Common myeloid progenitor, CD34-positive (primary cell): ENCODE results near the gene CACNA2D3.

Experiments used
- CTCF ChIA-PET: fragments of 350-600 bp; sonication (Branson Sonifier 250); formaldehyde crosslinking; loops from one replicate; lab custom pipeline; 2021; ENCODE audit warnings: antibody characterized with exemption; lab: Charles Lee
- POLR2A ChIA-PET: fragments of 350-600 bp; sonication (Branson Sonifier 250); formaldehyde crosslinking; loops from one replicate; lab custom pipeline; 2021; ENCODE audit warnings: antibody characterized with exemption; lab: Charles Lee
- DNase-seq, 3 donors: peaks; one replicate each; pipeline versions ENCODE4 v3.0.0 to v3.0.0-alpha.2; 2013
- H3K27ac ChIP-seq, 2 experiments: 1 replicate in 1 of 2; 2 replicates in 1 of 2; pipeline ENCODE4 v1.7.0; 2013; ENCODE audit warnings: inconsistent platforms in 2 of 2, low read length in 2 of 2, mild to moderate bottlenecking in 2 of 2, low read depth in 1 of 2, moderate library complexity in 1 of 2; ENCODE audit not compliant: severe bottlenecking in 2 of 2, insufficient read depth in 1 of 2, poor library complexity in 1 of 2
- H3K27me3 ChIP-seq, 5 experiments: replicated peaks in 2 of 5; 1 replicate in 3 of 5; 2 replicates in 2 of 5; pipeline versions ENCODE4 v1.6.1 to v1.7.0; 2013; ENCODE audit warnings: low read length in 4 of 5, mild to moderate bottlenecking in 2 of 5, moderate library complexity in 2 of 5, inconsistent platforms in 1 of 5; ENCODE audit not compliant: insufficient read depth in 5 of 5, control insufficient read depth in 4 of 5
- H3K36me3 ChIP-seq, 4 experiments: 1 replicate in 2 of 4; 2 replicates in 2 of 4; pipeline versions ENCODE4 v1.6.1 to v1.7.0; 2013; ENCODE audit warnings: low read length in 3 of 4, control low read depth in 1 of 4, mild to moderate bottlenecking in 1 of 4; ENCODE audit not compliant: control insufficient read depth in 4 of 4, insufficient read depth in 4 of 4
- H3K4me1 ChIP-seq, 4 experiments: 1 replicate in 3 of 4; 2 replicates in 1 of 4; pipeline versions ENCODE4 v1.6.1 to v1.7.1; 2013; ENCODE audit warnings: low read length in 3 of 4, mild to moderate bottlenecking in 3 of 4, control low read depth in 1 of 4, inconsistent platforms in 1 of 4, moderate library complexity in 1 of 4; ENCODE audit not compliant: control insufficient read depth in 4 of 4, insufficient read depth in 4 of 4; ENCODE audit errors: control extremely low read depth in 1 of 4
- H3K4me3 ChIP-seq, 7 experiments: 1 replicate in 4 of 7; 2 replicates in 3 of 7; pipeline versions ENCODE4 v1.5.1 to v1.7.0; 2013; ENCODE audit warnings: mild to moderate bottlenecking in 7 of 7, low read length in 6 of 7, moderate library complexity in 6 of 7, inconsistent platforms in 2 of 7, low read depth in 2 of 7, control low read depth in 1 of 7; ENCODE audit not compliant: insufficient read depth in 4 of 7, control insufficient read depth in 1 of 7; ENCODE audit errors: extremely low read depth in 1 of 7
- H3K9me3 ChIP-seq, 5 experiments: 1 replicate in 4 of 5; 2 replicates in 1 of 5; pipeline versions ENCODE4 v1.6.1 to v1.7.1; 2013; ENCODE audit warnings: low read length in 4 of 5, mild to moderate bottlenecking in 2 of 5, inconsistent platforms in 1 of 5, low read depth in 1 of 5, moderate library complexity in 1 of 5; ENCODE audit not compliant: control insufficient read depth in 4 of 5, insufficient read depth in 2 of 5; ENCODE audit errors: control extremely low read depth in 1 of 5
- WGBS: methylation state at CpG from one replicate; pipeline ENCODE4 v1.1.5; 2013; ENCODE audit not compliant: insufficient coverage; 5-methylcytosine and 5-hydroxymethylcytosine counted together

CACNA2D3 gene

DNA sequence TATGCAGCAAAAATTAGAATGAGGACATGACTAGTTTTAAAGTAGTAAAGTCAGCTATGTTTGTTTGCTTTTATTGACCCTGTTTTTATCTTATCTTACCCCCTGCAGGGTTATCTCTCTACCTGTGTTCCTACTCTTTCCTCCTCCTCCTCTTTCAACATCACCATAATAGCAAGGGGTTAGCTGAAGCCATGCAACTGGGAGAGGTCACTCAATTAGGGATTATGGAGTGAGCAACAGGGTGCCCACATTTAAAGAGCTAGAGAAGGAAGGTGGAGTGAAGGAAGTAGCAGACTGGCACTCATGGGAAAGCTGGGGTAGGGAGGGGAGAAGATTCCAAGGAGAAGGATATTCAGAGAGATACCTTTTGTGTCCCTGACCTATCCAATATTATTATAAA lies 679.6 kb downstream of the CACNA2D3 start:
- Histone ChIP-seq H3K4me1 (no peaks in the 10 kb centered on the region), H3K27me3 (no peaks in the 10 kb centered on the region), H3K27ac (no peak overlapping the region), H3K4me3 (no peak overlapping the region), H3K9me3 (peaks cover 0 to 2% (median 0%) of the 10 kb centered on the region in 5 experiments), H3K36me3 (no peaks in the 10 kb centered on the region)
- ChIA-PET POLR2A (no interaction called here), CTCF (no interaction called here)
- DNase-seq = no peak

DNA sequence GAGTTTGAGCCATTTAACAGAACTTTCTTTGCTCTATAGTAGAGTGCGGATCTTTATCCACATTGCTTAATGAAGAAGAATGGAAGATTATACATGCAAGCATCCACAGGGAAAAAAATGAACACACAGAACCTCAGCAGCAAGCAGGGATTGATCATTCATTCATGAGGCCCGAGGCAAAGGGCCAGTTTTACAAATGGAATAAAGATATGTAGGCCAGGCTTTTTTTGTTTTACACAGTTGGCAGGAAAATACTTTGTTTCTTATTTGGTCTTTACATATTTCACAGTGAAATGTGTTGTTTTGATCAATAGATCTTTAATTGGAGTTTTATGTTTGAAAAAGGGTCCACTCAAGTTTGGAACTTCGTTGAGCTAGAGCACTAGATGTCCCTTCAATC lies 688.0 kb downstream of the CACNA2D3 start:
- no peaks in the 10 kb centered on the region for H3K36me3 ChIP-seq
- H3K4me1 ChIP-seq = no peaks in the 10 kb centered on the region
- H3K27ac ChIP-seq = no peak overlapping the region
- H3K27me3 ChIP-seq = no peaks in the 10 kb centered on the region
- 100% methylated on average over 1 of the region's 3 CpGs for WGBS
- POLR2A ChIA-PET = no interaction called here
- CTCF ChIA-PET = no interaction called here
- no peak for DNase-seq
- no peaks in the 10 kb centered on the region for H3K9me3 ChIP-seq
- no peak overlapping the region for H3K4me3 ChIP-seq

DNA sequence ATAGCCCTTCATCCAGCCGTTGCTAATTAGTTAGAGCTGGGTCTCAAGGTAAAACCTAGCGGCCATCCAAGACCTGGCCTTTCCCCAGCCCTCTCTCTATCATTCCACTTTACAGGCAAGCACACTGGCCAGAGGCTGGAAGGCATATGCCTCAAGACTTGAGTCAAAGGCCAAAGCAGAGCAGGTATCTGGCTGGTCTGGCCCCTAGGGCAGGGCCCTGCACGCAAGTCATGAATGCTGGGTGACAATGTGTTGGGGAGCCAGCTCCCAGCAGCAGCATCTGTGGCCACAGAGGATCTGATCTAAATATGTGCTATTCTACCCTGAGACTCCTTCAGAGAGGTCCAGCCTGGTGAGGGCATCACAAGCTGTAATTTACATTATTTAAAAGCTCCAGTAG lies 691.9 kb downstream of the CACNA2D3 start:
- Histone ChIP-seq H3K4me1 (no peaks in the 10 kb centered on the region), H3K27ac (no peak overlapping the region), H3K36me3 (no peaks in the 10 kb centered on the region), H3K4me3 (no peak overlapping the region), H3K27me3 (no peaks in the 10 kb centered on the region), H3K9me3 (no peaks in the 10 kb centered on the region)
- ChIA-PET POLR2A (no interaction called here), CTCF (no interaction called here)
- WGBS = 95% methylated on average over 3 of the region's 3 CpGs
- no peak for DNase-seq

DNA sequence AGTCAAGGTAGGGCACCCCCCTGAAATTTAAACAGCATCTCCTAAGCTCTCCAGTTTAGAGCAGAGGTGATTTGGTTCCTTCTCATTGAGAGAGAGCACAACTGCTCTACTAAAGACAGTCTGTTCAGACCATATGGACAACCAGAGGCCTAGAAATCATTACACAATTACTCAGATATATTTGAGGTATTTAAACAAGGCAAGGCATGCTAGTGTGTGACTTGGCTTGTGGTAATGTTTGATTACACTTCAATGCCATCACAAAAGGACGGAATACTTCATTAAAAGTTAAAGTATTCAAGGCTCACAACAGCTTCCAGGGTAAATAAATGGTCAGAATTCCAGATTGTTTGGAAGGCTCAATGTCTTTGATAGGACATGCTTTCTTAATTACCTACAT lies 695.3 kb downstream of the CACNA2D3 start:
- no peaks in the 10 kb centered on the region for H3K4me1 ChIP-seq
- no peak overlapping the region for H3K4me3 ChIP-seq
- no peak for DNase-seq
- H3K36me3 ChIP-seq = no peaks in the 10 kb centered on the region
- no peaks in the 10 kb centered on the region for H3K9me3 ChIP-seq
- no peak overlapping the region for H3K27ac ChIP-seq
- ChIA-PET CTCF (no interaction called here), POLR2A (interaction anchor here (0.6 kb wide), 1 partner anchor 20 kb away, joined by 3 read pairs; no protein-coding TSS in a partner anchor)
- peaks cover 0 to 3% (median 0%) of the 10 kb centered on the region in 5 experiments for H3K27me3 ChIP-seq
- no CpG with 5 or more reads among the region's 1 CpG for WGBS

DNA sequence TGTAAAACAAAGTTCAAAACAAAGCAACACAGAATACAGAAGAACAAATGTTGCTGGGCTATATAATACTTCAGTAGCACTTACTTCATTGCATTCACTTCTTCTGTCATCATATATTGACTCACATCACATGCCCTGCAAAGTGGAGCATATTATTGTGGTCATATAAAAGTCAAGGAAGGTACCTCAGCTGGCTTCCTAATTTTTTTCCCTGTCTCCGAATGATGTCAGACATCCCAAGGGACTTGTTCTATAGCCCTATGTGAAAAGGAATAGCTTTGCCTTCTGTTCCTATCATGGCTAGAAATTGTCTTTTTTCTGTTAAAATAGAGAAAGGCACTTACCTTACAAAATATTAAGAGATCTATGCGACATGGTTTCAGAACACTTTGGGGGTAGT lies 696.1 kb downstream of the CACNA2D3 start:
- CTCF ChIA-PET = no interaction called here
- no peak overlapping the region for H3K27ac ChIP-seq
- peaks cover 0 to 3% (median 0%) of the 10 kb centered on the region in 5 experiments for H3K27me3 ChIP-seq
- no peaks in the 10 kb centered on the region for H3K9me3 ChIP-seq
- no CpG with 5 or more reads among the region's 2 CpGs for WGBS
- no peak overlapping the region for H3K4me3 ChIP-seq
- no peaks in the 10 kb centered on the region for H3K36me3 ChIP-seq
- DNase-seq = no peak
- POLR2A ChIA-PET = no interaction called here
- H3K4me1 ChIP-seq = no peaks in the 10 kb centered on the region

DNA sequence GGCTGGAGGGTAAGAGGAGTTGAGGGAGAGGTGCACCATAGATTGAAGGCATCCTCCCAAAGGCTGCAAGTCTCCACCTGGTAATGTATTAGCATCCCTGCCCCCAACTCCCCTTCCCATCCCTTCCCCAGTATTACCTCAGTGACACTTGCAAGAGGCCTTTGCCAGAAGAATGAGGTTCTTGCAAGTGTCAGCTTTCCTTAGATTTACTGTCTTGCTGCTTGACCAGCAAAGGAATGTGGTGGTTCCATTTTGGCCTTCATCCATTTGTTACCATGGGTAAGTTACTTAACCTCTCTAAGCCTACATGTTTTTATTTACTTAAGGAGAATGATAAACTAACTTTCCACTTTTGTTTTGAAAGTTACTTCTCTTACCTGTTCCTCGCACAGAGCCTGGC lies 696.6 kb downstream of the CACNA2D3 start:
- Histone ChIP-seq H3K27ac (no peak overlapping the region), H3K4me3 (no peak overlapping the region), H3K9me3 (no peaks in the 10 kb centered on the region), H3K36me3 (no peaks in the 10 kb centered on the region), H3K27me3 (peaks cover 0 to 3% (median 0%) of the 10 kb centered on the region in 5 experiments), H3K4me1 (no peaks in the 10 kb centered on the region)
- DNase-seq = no peak
- POLR2A ChIA-PET = no interaction called here
- 100% methylated on average over 1 of the region's 1 CpG for WGBS
- CTCF ChIA-PET = no interaction called here

DNA sequence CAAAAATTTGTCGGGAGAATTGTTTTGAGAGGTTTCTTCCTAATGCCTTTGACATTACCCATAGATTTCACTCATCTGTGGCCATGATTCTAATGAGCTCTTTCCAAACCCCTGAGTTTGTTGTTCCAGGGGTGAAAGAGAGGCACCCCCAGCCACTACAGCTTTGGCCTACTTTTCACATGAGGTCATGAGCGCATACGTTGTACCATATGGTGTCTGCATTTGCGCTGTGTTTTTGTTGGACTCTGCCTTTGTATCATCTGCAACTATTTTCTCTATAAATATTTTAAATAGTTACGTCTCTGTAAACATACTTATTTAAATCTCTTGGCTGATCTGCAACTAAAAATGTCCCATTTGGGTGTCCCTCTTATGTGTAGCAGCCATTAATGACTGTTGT lies 697.6 kb downstream of the CACNA2D3 start:
- H3K36me3 ChIP-seq = no peaks in the 10 kb centered on the region
- peaks cover 0 to 5% (median 0%) of the 10 kb centered on the region in 5 experiments for H3K27me3 ChIP-seq
- 83% methylated on average over 1 of the region's 5 CpGs for WGBS
- ChIA-PET POLR2A (no interaction called here), CTCF (no interaction called here)
- no peaks in the 10 kb centered on the region for H3K9me3 ChIP-seq
- H3K27ac ChIP-seq = no peak overlapping the region
- no peaks in the 10 kb centered on the region for H3K4me1 ChIP-seq
- no peak overlapping the region for H3K4me3 ChIP-seq
- DNase-seq = no peak
